Activated CD4-positive, alpha-beta T cell treated with anti-CD3 and anti-CD28 coated beads, Interleukin-2, Interleukin-6, amounts not matched to agents 100 ng/mL and 50 ng/mL, durations not matched to agents 16 hours and 8 hours (primary cell): Measurements from ENCODE around the gene DDX20.

Source experiments
- DNase-seq: peaks from one replicate; pipeline ENCODE4 v3.0.0-alpha.2; 2020

DDX20 gene

GRCh38 chr1:111749628-111750027, 6.1 kb upstream of the DDX20 start:
- no peak for DNase-seq

- DNase-seq = no peak
Observed at GRCh38 chr1:111750856-111751255, 4.8 kb upstream of the DDX20 start.

DNA sequence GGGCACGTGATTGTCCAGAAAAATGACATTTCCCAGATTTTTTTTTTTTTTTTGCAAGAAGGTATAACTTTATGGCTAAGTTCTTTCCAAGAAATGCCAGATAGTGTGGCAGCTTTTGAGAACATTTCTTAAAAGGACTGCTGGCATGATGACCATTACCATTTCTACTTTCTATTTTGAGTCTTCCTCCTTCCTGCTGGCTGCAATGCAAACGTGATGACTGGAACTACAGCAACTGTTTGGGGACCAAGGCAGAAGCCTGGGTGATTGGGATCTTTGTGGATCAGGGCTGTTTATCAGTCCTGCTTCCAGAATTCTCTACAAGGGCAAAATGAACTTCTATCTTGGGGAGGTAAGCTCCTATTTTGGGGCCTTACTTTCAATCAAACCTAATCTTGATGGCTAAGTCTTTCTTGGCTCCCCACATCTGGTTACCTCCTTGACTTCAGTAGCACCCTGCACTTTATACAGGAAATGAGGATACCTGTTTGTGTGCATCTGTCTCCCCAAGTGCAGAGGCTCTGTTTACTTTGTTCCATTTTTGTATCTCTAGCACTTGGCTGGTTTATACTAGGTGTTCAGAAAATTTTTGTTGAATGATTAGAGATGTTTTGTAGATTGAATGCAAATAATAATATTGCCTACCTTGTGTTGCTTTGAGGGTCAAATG, 3.7 kb upstream of the DDX20 start:
- DNase-seq = no peak

DNA sequence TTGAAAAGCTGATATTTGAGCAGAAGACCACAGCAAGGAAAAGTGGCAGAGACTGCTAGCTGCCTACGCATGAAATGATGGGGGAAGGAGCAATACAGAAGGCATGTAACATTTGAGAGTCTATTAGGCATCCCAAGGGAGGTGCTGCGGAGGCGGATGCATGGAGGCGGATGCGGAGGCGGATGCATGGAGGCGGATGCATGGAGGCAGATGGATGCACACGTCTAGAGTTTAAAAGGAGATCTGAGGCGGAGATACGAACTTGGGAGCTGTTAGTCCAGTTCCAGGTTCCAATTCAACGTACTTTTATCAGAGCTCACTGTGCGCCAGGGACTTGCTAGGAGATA, 744 bp upstream of the DDX20 start:
- DNase-seq = peak; percentile 38

DNA sequence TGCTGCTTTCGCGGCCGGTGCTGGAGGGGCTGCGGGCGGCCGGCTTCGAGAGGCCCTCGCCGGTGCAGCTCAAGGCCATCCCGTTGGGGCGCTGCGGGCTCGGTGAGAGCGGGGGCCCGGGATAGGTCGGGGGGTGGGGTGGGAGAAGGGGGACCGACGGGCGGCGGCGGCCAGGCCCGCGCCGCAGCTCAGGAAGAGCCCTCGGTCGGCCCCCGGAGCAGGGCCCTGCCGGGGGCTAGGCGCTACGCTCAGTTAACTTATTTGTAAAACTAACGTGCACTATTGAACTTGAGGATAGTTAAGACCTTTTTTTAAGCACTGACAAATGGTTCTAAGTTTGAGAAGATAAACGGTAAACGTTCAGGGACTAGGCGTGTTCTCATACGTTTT, 418 bp downstream of the DDX20 start:
- DNase-seq = no peak

GRCh38 chr1:111758373-111758772, 2.7 kb downstream of the DDX20 start:
- peak; percentile 17 for DNase-seq

GRCh38 chr1:111761717-111762116, 6.0 kb downstream of the DDX20 start:
- DNase-seq = no peak

- no peak for DNase-seq
Observed at GRCh38 chr1:111762332-111762731, 6.6 kb downstream of the DDX20 start.

- no peak for DNase-seq
Observed at GRCh38 chr1:111768023-111768422, 12.3 kb downstream of the DDX20 start.

DNA sequence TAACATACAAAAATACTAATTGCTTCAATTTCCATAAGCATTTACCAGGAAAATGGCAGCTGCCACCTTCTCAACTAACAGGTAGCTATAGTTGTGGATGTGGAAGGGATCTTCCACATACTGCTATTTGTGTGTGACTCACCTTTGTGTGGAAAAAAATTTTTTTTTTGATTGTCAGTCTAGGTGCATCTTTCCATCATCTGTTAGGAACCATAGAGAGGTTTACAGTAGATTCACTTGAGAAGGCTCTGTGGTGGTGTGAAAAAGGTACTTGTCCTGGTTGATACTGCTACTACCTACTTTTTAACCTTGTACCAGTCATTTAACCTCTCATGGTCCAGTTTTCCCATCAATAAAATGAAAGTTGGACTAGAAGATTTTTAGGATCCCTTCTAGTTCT, 12.9 kb downstream of the DDX20 start:
- no peak for DNase-seq

GRCh38 chr1:111769517-111770146, 13.9 kb downstream of the DDX20 start:
- peak; percentile 60 for DNase-seq

GRCh38 chr1:111770916-111771315, 15.2 kb downstream of the DDX20 start:
- DNase-seq = no peak

DNA sequence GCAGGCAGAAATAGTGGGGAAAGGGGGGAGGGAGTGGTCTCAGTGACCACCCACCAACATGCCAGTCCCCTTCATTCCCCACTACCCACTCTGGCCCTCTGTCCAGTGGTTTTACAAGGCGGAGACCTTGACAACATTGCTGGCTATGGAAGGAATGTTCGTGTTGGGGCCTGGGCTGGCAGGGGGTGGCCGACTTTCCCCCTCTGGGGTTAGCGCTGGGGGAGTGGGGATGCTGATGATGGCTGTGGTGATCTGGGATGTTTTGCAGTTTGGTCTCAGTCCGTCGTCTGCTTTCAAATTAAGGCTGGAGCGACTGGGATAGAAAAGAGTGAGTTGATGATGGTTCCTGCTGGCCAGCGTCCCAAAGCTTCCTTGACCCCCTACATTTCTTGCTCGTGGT, 20.3 kb downstream of the DDX20 start:
- no peak for DNase-seq

- no peak for DNase-seq
Observed at GRCh38 chr1:111776391-111776790, 20.7 kb downstream of the DDX20 start.

DNA sequence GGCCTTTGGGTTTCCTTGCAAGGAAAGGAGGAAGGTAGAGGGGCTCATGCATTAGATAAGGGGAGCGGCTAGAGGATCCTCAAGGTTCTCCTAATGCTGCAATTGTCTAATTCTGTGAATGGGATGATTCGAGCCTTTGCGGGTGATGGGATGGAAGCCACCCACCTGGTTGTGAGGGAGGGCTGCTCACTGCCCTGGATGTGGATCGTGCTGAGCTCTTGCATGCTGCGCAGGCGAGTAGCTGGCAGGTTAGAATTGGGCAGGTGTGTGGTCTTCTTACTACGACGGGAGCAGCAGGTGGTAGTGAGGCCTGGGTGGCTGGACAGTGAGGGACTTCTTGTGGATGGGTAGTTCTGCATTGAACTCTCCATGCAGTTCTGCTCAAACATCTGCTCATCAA, 21.2 kb downstream of the DDX20 start:
- no peak for DNase-seq

DNA sequence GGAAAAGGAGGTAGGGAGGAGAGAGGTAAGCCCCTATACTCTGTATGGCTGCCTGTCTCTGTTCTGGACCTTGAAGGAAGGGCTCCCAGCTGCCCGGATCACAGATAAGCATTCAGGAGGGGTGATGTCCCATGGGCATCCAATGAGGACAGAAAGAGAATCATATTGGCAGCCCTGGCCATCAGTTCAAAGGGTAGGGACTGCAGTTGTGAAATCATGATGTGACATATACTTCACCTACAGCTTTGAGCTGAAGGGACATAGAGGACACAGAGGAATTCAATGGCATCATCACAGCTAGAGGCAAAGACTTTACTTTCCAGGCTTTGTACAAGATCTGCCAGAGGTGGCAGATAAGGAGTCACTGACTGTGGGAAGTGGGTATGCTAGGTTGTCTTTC, 21.6 kb downstream of the DDX20 start:
- no peak for DNase-seq

GRCh38 chr1:111778066-111778465, 22.4 kb downstream of the DDX20 start:
- DNase-seq = no peak

DNA sequence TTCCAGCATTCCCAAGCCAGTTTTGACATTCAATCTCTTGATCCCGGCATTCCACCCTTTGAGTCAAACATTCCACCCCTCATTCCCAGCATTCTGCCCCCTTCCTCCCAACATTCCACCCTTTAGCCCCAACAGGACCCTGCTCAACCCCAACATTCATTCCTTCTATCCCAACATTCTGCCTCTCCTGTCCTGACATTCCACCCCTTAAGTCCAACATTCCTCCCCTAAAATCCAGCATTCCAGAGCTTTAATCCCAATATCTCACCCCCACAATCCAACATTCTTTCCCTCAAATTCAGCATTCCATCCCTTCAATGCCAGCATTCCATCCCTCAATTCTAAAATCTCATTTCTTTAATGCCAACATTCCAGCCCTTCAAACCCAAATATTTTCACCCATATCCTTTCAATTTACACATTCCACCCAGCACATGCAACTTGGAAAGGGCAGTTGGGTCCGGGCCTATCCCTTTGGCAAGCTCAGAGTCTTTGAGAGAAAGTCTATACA, 22.9 kb downstream of the DDX20 start:
- DNase-seq = no peak

GRCh38 chr1:111779546-111779945, 23.8 kb downstream of the DDX20 start:
- DNase-seq = no peak

DNA sequence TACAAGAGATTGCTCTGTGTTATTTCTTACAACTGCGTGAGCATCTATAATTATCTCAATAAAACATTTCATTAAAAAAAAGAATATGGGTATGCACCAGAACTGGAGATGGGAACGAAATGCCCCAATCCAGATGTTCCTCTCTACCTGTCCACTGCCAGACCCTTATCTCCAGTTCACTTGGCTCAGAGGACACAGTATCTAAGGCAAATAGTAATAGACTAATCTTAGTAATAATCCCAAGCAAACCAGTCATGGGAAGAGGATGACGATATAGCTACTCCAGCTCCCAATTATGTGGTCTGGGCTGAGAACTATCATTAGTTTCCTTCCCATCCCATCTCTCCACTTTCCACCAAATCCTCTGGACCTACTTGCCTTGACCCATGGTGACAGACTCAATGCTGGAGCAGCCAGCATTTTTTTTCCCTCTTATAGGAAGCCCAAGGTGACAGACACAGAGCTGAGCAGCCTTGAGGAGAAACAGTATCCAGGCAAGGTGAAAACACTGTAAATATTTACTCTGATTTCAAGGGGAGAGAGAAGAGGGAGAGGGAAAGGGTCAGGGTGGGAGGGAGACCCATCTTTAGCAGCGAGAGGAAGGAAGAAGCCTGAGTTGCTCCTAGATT, 28.7 kb downstream of the DDX20 start:
- no peak for DNase-seq

GRCh38 chr1:111786669-111787207, 31.0 kb downstream of the DDX20 start:
- no peak for DNase-seq

DNA sequence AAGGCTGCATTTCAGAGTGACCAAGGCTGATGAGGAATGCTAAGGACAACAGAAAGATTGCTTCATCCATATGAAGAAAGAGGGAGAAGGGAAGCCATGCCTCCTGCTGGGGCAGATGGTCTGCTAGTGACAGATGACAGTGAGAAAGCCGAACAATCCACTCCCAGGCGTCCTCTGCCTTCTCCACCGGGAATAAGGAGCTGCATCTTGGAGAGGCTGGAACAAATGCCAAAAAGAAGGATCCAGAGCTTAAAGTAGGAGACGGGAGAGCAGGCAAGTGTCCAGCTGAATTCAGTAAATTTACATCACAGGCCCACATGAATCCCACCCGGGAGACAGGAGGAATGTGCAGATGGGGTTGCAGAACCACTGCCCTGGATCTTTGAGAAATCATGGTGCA, 33.4 kb downstream of the DDX20 start:
- no peak for DNase-seq

GRCh38 chr1:111789666-111790316, 34.1 kb downstream of the DDX20 start:
- DNase-seq = no peak

DNA sequence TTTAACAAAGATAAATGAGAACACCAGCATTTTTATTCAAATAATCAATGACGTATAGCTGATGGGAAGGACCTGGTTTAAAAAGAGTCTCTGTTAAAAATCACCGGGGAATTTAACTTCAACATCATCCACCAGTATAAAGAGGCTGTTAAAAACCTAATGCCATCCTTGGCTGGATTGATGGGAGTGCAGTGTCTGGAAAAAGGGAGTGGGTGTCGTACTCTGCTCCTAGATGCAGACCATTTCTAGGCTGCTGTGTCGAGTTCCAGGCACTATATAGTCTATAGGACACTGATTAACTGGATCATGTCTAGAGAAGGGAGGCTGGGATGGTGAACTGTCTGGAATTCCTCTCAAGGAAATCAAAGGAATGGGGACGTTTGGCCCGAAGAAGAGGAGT, 36.1 kb downstream of the DDX20 start:
- DNase-seq = no peak
